NCI-H69 (cell line): ENCODE data around the gene STYK1.

Experiments
- DNase-seq: peaks from one replicate; lab custom pipeline; 2025; lab: John Stamatoyannopoulos, UW

STYK1 gene, protein sequence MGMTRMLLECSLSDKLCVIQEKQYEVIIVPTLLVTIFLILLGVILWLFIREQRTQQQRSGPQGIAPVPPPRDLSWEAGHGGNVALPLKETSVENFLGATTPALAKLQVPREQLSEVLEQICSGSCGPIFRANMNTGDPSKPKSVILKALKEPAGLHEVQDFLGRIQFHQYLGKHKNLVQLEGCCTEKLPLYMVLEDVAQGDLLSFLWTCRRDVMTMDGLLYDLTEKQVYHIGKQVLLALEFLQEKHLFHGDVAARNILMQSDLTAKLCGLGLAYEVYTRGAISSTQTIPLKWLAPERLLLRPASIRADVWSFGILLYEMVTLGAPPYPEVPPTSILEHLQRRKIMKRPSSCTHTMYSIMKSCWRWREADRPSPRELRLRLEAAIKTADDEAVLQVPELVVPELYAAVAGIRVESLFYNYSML

DNA sequence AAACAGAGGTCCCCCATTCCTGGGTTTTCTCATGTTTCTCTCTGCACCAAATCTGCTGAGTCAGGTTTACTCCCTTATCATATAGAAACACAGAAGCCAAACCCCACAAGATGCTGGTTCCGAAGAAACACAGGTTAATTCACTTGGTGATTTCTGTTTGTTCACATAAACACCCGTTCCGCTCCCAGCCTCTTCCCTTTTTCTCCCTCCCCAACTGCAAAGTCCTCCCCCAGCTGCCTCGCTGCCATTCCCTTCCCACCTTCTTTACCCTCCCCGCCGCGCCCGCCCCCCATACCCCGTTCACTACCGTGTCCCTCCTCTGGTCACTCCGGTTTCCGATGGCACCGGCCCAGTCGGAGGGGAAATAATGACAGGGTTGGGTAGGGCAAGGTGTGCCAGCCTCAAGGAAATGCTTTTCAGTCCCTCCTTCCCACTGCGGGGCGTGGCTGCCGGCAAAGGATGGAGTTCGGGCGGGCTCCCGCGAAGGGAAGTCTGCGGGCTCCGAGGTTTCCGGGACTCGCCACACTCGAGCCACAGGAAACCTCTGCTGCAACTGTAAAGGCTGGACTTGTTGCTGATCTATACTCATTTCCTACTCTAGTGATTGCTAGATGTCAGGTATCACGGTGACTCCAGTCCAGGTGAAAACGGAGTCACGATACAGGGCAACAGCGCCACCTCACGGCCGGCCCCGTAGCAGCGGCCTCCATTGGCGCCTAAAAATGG, at the start of gene STYK1:
TSS of gene STYK1 (minus strand) at position 394 of the 726 bp plus-strand sequence. CDS start 39,434 bp downstream, outside the sequence.
- peak; percentile 50 for DNase-seq

DNA sequence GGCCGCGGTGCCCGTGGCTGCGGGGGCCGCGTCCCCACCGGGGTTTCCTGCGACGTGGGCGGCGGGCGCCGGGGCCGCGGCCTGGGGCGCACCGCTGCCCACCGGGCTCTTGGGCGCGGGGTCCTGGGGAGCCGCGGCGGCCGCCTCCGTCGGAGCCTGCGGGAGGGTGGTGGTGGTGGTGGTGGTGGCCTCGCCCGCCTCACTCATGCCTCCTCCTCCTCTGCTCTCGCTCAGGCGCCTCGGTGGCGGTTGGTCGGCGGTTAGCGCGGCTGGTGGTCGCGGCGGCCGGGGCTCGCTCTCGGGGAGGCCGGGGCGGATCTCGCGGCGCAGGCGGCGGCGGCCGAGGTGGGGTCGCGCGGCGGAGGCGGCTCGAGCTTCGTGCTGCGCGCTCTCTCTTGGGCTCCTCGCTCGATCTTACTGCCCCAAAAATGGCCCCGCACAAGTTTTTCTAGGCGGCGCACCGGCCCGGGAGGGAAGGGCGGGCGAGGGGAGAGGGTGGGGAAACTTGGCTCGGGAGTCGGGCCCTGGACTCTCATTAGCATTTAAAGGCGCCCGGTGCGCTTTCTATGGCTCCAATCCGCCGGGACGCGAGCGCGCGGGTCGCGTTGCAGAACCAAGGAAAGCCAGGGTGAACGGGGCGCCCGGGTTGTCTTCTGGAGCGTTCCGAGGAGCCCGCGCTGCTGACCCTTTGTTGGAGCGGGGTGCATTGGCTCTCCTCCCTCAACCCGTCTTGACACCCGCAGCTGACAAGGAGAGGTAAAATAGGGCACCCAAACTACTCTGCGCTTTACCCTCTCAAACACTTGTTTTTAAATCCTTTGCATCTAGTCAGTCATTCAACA, 49.3 kb upstream of the STYK1 start, which contains the start of gene YBX3:
TSS of gene YBX3 (minus strand) at position 419 of the 842 bp plus-strand sequence. CDS start at position 207, 212 bp downstream.
- DNase-seq, result peak; percentile 23

DNA sequence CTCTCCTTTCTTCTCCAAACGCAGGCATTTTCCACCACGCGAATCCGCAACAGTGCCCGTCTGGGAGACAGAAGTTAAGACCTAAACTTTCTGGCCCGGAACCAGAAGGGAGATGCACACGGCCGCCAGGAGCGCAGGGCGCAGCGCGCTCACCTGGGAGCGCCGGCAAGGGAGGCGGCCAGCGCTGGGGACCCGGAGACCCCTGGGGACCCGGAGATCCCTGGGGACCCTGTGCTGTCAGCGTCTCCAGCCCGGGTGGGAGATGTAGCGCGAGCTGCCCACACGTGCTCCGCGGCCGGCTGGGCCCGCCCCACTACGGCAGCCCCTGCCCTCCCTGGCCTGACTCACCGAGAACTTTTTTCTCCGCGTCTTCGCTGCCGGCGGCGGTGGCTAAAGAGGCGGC, 48.7 kb upstream of the STYK1 start:
- DNase-seq, result peak; percentile 4

DNA sequence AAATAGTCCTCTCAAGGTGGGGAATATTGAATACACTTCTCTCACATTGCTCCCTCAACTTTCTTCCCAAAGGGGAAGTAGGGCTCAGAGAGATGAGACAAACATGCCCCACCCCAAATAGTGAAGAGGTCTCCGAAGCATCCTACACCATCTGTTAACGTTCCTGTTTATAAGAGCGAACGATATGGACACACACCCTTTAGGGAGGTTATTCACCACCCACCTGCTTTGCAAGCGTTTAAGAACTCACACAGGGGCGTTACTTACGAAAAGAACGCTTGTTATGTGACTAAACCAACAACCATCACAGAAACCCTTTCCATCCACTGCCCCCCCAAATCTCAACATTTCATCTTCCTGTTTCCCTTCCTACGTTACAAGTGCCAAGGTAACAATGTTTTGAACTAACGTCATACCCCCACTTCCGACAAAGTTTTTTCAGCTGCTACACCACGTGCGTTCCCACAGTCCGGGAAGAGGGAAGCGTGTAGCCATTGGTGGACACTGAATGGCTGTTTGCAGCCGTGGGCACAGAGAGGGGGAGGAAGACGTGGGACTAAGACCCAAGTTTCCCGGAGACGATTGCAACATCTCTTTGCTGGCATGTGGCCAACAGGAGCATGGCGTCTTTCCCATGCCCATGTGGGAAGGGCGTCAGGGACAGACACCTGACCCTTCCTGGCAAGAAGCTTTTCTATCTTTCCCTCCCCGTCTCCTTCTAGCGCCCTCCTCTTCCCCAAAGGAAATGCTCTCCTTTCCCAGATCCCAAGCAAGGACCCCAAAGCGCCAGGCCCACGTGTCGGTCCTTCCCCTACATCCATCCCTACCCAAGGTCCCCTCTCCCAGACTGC, 48.0 kb upstream of the STYK1 start:
- peak; percentile 27 for DNase-seq

DNA sequence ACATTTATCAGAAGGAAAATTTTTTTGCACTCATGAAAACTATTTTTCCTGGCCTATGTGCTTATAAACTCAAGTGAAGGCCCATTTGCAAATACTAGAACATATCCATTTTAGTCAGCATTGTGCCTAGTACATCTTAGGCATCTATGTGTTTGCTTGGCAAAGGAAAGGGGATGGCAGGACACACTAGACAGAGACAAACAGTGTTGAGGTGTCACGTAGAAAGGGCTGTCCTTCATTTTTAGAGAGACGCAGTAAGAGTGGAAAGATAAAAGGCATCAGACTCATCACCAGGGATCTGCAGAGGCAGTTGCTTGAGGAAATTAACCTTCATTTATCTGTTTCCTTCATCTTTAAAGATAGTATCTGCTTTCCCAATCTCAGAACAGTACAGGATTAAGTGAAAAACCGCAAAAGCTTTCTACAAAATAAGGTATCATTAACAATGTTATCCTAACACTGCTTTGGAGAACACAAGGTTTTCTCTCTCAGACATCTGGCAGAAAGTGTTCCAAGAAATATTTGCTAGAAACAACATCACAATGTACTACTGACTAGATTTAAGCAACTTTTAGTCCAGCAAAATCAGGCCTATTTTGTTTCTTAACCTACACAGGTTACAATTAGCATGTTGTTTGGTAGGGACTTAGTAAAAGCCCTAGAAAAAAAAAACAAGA, 47.3 kb upstream of the STYK1 start:
- no peak for DNase-seq

DNA sequence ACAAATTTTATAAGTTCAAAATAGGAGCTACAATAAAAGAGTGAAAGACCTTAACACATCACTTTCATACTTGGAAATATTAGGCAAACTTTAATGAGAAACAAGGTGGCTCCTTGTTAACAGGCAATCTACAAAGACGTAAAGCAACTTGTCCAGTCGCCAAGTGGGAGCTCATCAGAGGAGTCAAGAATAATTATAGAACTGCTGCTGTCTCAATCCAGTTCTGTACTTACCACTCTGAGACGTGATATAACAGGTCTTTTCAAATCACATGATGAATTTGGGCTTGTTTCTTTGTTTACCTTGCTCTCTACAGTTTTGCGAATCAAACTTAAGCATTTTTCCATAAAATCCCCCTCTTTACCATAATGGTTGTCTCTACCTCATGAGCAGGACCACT, 45.6 kb upstream of the STYK1 start:
- no peak for DNase-seq

DNA sequence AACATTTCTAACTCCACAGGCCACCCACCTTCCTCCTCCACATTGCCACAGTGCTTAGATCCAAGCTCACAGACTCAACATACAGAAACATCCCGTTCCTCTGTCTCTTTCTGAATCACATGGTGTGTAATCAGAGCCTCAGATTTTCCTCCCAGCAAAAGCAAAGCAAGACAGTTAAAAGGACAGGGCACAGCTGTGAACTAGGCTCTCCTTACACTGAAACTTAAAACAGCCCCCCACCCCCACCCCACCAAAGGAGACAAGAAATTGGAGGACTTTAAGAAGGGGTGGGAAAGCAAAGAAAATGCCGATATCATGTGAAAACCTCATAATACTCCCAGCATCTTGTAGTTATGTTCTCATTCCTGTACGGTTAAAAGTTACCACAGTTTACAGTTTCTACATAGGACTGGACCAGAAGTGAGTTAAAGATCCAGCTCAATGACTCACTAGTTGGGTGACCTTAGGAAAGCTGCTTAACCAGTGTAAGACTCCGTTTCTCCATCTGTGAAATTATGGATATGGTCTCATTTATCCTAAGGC, 44.5 kb upstream of the STYK1 start:
- DNase-seq, result no peak

DNA sequence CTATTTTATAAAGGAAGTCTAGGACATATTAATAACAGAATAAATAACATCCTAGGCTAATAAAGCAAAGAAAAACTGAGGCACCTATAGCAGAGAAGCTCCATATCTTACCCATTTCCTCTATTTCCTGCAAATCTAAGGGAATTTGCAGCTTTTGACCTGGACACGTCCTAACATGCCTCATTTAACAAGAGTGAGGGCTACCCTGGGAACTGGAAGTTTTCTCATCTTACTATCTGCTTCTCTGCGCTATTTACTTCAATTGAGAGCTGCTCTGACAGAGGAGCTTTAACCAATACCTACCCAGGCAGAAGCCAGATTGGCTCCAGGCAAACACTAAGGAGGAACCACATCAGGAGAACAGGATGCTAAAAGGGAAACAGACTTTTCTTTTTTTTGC, 43.6 kb upstream of the STYK1 start:
- DNase-seq, result no peak

DNA sequence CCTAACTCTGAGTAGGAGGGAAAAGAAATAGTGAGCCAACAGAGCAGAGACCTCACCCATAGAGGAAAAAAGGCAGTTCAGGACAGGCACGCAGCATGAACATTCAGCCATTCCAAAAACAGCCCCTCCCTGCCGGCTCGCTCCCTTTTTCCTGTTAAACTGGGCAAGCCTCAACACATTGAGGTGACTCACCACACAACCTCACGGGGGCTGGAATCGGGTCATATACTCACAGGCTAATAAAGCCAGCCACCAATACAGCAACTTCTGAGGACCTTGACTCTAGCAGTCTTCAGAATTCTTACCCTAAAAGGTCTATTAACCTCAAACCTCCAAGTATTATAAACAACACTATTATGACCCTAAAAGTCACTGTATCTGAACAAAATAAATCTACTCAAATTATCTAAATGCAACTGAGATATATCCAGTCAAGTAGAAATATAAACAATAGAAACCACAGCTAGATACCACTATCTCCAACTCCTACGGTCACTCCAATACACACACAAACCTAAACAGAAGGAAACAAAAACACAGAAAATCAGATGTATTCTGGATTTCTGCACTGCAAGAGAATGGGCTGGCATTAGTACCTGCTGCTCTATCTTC, 43.0 kb upstream of the STYK1 start:
- peak; percentile 12 for DNase-seq

DNA sequence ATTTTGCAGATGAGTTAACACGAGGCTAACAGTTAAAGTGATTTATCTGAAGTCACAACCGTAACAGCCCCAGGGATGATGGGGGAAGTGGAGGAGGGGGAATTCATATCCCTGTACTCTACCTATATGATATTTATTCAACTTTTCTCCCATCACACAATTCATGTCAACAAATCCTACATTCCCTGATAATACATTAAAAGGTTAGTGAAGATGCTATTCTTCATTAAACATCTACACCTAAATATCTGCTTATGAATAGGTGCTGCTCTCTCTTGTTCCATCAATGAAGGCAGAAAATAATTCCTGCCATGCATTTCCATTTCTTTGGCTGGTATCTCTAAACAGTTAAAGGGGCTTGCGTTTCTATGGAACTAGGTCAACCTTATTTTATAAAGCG, 42.4 kb upstream of the STYK1 start:
- DNase-seq, result no peak

DNA sequence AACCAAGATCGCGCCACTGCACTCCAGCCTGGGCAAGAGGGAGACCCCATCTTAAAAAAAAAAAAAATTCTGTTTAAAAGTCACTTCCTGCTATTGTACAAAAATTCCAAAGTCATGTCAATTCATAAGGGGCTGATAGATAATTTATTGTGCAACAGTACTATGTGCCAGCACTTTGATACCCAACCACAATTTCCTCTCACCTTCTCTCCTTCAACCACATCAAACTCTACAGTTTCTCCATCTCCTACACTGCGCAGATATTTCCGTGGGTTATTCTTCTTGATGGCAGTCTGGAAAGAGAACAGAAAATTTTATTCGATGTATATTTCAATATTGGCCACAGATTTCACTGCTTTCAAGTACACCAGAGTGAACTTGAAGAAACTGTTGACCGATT, 41.6 kb upstream of the STYK1 start:
- DNase-seq, result no peak

DNA sequence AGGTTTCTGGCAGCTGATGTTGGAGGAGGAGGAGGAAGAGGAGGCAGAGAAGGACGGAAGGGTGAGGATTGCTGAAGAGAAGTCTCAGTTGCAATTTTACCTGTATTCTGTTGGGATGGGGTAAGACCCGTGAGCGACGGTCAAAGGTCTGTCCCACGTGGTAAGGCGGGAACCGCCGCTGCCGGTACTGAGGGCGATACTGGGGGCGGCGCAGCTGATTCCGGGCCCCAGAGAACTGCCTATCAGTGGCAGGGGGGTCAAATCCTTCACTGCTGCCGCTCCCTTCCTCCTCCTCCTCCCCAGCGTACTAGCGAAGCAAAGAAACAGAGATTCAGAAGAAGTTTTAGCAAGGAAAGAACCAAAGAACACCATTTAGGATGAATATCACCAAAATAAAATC, 36.0 kb upstream of the STYK1 start:
- no peak for DNase-seq

DNA sequence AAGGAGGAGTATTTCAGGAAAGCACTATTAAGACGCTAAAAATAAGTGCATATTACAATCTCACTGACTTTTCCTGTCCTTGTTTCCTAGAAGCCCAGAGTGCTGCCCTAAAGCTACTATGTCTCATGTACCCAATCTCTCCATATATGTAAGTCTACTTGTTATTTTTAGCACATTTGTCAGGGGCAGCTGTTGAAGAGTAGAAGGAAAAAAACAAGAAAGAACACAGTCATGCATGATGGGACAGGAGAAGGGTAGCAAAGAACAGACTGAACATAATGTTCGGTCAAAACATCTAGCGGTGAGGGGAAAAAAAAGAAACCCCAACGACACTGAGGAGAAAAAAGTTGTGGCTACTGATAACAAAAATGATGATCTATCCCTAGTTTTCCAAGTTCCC, 35.0 kb upstream of the STYK1 start:
- DNase-seq, result no peak

DNA sequence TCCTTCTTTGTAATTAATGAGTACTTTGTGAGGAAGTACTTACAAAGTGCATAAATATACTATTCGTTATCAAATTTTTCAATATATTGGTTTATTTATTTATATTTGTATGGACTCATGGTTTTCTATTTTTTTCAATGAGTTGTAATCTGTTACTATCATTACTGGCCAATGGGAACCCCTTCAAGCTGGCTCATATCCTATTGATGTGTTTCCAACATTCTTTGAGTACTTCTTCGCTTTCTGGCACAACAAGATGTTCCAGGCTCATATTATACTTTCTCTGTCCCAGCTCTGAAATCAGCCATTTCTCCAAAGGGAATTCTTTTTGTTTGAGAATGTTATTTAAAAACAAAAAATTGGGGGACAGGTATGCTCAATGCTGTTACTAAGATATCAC, 31.8 kb upstream of the STYK1 start:
- DNase-seq, result no peak

DNA sequence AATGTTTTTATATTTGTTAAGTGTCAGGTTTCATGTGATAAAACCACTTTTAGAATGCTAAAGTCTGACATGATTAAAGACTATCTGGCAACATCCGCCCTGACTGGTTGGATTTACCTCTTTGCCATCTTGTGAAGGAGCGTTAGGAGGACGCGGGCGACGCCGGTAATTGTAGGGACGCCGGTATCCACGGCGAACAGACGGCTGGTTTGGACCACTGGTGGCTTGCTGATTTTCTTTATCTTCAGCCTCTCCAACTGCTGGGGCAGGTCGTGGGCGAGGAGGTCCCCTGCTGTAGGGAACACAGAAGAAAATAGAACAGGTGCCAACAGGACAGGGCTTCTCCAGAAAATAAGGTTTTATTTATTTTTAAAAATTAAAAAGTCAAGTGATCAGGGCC, 28.0 kb upstream of the STYK1 start:
- no peak for DNase-seq

DNA sequence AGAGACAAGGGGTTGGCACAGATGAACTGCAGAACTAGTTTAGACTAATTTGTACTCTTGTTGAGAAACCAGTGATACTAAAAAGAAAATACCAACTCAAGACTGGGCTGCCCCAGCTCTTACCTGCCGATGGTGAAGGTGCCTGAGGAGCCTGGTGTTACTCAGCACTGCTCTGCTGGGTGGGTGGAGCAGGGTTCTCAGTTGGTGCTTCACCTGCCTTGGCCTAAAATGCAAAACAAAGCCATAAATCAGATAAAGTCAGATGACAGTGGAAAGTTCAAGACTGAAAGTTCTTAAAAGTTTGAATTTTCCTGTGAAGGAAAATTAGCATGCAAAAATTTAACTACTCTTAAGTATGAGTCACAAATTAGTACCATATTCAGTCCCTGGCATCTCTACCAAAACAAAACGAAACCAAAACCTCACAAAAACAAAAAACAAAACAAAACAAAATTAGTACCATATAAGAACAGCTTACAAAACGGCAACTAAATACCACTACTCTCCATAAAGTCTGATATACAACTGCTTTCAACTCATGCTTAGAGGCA, 27.4 kb upstream of the STYK1 start:
- no peak for DNase-seq

DNA sequence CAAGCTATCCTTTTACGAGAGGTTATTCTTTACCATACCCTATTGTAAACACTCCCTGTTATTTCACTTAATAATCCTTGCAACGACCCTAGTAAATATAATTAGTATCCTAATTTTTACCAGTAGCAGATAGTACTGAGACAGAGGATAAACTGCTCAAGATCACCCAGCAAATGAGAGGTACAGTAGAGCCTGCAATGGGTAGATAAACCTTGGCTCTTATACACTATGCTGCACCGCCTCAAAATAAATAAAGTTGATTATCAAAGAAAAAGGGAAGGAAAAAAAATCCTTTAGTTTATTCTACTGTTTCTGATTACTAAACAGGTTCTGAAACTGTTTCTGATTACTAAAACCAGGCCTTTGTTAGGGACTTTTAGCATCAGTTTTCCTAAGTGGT, 26.7 kb upstream of the STYK1 start:
- DNase-seq, result no peak

DNA sequence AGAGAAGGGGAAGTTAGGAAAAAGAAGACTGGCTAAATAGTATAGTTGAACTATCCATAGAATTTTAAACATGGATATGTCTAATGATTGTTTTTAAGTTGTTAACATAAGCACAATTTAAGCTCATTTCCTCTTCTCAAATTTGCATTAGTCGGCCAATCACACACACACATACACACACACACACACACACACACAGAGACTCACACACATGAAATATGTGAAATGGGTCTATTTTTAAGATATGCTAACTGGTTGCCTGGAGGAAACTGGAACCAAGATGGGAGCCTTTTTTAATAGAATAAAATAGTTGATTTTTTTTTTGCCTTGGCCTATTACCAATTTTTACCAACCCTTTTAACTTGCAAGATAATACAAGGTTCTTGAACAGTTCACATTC, 24.0 kb upstream of the STYK1 start:
- DNase-seq, result no peak

DNA sequence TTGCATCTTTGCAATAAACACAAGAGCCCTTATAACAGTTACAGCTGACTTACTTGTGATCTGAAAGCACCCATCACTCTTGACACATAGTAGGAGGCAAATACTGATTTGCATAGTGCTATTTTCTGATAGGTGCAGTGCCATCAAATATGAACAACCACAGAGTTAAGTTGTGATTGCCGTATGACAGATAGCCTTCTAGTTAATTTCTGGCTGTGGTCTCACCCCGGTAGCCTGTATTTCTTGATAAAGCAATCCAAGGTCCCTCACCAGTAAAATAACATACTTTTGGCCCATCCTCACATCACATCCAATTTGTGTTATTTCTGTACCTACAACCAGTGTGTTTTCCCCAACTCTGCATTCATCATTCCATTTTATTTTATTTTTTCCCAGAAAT, 23.3 kb upstream of the STYK1 start:
- DNase-seq, result no peak

DNA sequence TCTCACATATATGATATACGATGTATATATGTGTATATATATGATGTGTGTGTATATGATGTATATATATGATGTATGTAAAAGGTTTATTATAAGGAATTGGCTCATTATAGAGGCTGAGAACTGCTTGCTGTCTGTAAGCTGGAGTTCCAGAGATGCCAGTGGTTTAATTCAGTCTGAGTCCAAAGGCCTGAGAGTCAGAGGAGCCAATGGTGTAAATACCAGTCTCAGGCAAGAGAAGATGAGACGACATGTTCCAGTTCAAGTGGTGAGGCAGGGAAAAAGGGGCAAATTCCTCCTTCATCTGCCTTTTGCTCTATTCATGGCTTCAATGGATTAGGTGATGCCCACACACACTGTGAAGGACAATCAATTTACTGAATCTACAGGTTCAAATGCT, 17.1 kb upstream of the STYK1 start:
- no peak for DNase-seq
